MM.1S (cell line): ENCODE data around the gene AKR1E2.

Experiments used
- CTCF ChIP-seq: fragments of 300-600 bp; sonication (generic); IDR thresholded peaks from 2 replicates; pipeline ENCODE4 v1.5.1; 2016; ENCODE audit warnings: antibody characterized with exemption, low read length, mixed read lengths
- EZH2 ChIP-seq: fragments of 300-600 bp; sonication (generic); optimal IDR thresholded peaks from 2 replicates; pipeline ENCODE3; 2017; ENCODE audit warnings: low read depth, mild to moderate bottlenecking, antibody characterized with exemption, low read length, mixed read lengths

GRCh38 chr10:4840151-4840550 is 14.1 kb downstream of the AKR1E2 start:
- TF ChIP-seq CTCF (no peak), EZH2 (no peak)
